ENCODE results near the gene POU5F1. TPM values are rescaled to one million over a fixed set of nuclear protein-coding genes. Genes with fewer than 3 reads are reported as not detected.

The POU5F1 gene
- total and polyA plus RNA-seq, 2 donors from 2014 or later = 7.9 to 19.9 TPM

DNA sequence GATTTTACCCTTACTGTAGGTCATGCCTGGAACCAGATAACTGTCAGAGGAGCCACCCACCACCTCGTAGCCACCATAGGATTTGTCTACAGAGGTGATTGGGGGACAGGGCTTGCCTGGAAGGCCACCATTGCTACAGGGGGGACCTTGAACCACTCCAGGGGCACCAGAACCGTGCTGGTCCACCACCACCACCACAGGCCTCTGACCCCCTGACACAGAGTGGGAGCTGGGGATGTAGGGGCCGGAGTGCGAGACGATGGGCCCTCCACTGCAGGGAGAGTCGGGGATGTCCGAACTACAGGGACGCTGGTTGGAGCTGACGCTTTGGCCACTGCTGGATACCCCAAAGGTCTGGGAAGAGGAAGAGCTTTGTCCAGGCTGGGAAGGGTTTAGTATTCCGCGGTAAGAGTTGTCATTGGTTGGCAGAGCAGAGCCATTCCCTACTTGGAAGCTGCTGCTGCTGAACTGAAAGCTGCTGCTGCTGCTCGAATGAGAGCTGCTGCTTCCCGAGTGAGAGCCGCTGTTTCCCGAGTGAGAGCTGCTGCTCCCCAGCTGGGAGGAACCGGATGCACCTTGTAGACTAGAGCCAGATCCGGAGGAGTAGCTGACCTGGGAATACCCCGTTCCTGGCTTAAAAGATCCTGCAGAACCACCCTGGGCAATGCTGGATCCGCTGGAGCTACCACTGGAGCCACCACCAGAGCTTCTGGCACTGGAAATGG is 53.7 kb downstream of the POU5F1 start:
- no peaks in the 10 kb centered on the region for H3K36me3 ChIP-seq (ENCODE audit: control insufficient read depth in 2 of 3, insufficient read depth in 3 of 3, low read length in 3 of 3)
- no peak overlapping the region for H3K27ac ChIP-seq (ENCODE audit: low read depth in 2 of 2, low read length in 2 of 2)
- DNase-seq (peak in 2 of 5 donors; percentile 12 to 48), FAIRE-seq (no peak)
- TF ChIP-seq, protein P1, sequence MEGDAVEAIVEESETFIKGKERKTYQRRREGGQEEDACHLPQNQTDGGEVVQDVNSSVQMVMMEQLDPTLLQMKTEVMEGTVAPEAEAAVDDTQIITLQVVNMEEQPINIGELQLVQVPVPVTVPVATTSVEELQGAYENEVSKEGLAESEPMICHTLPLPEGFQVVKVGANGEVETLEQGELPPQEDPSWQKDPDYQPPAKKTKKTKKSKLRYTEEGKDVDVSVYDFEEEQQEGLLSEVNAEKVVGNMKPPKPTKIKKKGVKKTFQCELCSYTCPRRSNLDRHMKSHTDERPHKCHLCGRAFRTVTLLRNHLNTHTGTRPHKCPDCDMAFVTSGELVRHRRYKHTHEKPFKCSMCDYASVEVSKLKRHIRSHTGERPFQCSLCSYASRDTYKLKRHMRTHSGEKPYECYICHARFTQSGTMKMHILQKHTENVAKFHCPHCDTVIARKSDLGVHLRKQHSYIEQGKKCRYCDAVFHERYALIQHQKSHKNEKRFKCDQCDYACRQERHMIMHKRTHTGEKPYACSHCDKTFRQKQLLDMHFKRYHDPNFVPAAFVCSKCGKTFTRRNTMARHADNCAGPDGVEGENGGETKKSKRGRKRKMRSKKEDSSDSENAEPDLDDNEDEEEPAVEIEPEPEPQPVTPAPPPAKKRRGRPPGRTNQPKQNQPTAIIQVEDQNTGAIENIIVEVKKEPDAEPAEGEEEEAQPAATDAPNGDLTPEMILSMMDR (IDR thresholded peaks at IDR 0.05; ENCODE audit: borderline replicate concordance, extremely low read depth, insufficient read depth) = no peak
- H3K9ac ChIP-seq (ENCODE audit: low read length in 3 of 3) = no peak overlapping the region
- no peaks in the 10 kb centered on the region for H3K4me1 ChIP-seq (ENCODE audit: control insufficient read depth in 2 of 3, insufficient read depth in 2 of 3, low read depth in 1 of 3, low read length in 3 of 3)
- intact Hi-C loops (cut with DNase I) = no loop called here
- H3K9me3 ChIP-seq (ENCODE audit: control insufficient read depth in 2 of 3, insufficient read depth in 1 of 3, low read length in 3 of 3) = no peaks in the 10 kb centered on the region
- no peak overlapping the region for H3K4me3 ChIP-seq (ENCODE audit: low read length in 3 of 3)
- H3K27me3 ChIP-seq (ENCODE audit: control insufficient read depth, insufficient read depth, low read length) = no peaks in the 10 kb centered on the region

DNA sequence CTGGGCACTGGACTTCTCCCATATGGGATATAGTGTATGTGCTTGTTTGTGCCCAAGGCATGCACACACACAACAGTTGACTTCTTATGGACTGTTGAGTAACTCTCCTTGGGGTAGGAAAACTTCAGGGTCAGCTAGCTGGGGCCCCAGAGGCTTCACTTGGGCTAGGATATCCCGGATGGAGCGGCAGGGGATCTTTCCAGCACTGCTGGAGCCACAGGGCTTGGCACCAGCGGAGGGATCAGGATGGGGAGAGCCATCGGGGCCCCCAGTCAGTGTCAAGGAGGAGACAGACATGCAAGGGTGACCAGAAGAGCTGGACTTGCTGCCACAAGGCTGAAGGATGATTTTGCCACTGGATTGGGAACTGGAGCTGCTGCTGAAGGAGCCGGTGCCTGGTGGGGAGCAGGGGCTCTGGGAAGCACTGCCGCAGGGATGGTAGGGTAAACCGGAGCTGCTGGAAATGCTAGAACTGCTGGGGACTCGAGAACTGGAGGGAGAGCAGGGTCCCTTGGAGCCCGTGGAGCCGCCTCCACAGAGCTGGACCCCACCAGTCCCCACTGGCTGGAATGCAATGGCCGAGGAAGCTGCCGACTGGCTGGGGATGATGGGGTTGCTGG is 54.4 kb downstream of the POU5F1 start:
- FAIRE-seq (no peak), DNase-seq (peak in 1 of 5 donors; percentile 54)
- TF ChIP-seq, protein P1 (IDR thresholded peaks at IDR 0.05; ENCODE audit: borderline replicate concordance, extremely low read depth, insufficient read depth) = no peak
- intact Hi-C loops (cut with DNase I) = no loop called here
- Histone ChIP-seq H3K27me3 (ENCODE audit: control insufficient read depth, insufficient read depth, low read length) (no peaks in the 10 kb centered on the region), H3K9me3 (ENCODE audit: control insufficient read depth in 2 of 3, insufficient read depth in 1 of 3, low read length in 3 of 3) (no peaks in the 10 kb centered on the region), H3K4me3 (ENCODE audit: low read length in 3 of 3) (no peak overlapping the region), H3K36me3 (ENCODE audit: control insufficient read depth in 2 of 3, insufficient read depth in 3 of 3, low read length in 3 of 3) (no peaks in the 10 kb centered on the region), H3K27ac (ENCODE audit: low read depth in 2 of 2, low read length in 2 of 2) (no peak overlapping the region), H3K4me1 (ENCODE audit: control insufficient read depth in 2 of 3, insufficient read depth in 2 of 3, low read depth in 1 of 3, low read length in 3 of 3) (no peaks in the 10 kb centered on the region), H3K9ac (ENCODE audit: low read length in 3 of 3) (no peak overlapping the region)

DNA sequence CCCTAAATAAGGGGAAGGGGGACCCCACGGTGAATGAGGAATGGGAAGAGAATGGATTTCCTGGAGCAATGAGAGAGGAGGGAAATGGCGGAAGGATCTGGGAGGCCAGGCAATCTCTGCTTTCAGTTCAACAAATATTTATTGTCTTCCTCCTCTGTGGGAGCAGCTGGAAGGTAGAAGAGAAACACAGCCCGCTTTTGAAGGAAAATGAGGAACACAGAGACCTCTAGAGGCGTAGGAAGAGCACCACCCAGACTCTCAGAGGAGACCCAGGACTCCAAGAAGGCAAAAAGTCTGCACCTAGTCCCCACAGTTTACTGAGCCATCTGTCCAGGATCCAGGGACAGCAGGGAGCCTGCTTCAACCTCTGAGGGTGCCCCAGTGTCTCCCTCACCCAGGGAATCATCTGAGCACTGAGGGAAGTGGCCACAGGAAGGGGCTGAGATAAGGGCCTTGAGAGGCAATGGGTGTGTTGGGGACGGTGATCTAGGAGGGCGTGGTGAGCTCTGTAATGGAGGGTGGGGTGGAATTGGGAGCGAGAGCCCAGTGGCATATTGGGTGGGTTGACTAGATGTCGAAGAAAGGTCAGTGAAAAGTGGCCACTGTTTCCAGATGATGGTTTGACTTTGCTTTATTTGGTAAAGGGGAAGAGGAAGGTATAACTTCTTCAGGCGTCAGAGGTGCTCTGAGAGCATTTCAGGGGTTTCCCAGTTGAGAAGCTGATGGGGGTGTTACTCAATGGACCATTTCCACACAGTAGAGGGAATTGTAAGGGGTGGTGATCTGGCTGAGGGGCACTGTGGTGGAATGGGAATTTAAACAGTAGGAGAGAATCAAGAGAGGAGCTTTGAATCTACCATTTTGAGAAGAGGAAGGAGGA is 55.3 kb downstream of the POU5F1 start:
- FAIRE-seq (no peak), DNase-seq (peak in 2 of 5 donors; percentile 35 to 46)
- intact Hi-C loops (cut with DNase I) = no loop called here
- H3K9me3 ChIP-seq (ENCODE audit: control insufficient read depth in 2 of 3, insufficient read depth in 1 of 3, low read length in 3 of 3) = no peaks in the 10 kb centered on the region
- no peaks in the 10 kb centered on the region for H3K36me3 ChIP-seq (ENCODE audit: control insufficient read depth in 2 of 3, insufficient read depth in 3 of 3, low read length in 3 of 3)
- no peak overlapping the region for H3K27ac ChIP-seq (ENCODE audit: low read depth in 2 of 2, low read length in 2 of 2)
- no peaks in the 10 kb centered on the region for H3K27me3 ChIP-seq (ENCODE audit: control insufficient read depth, insufficient read depth, low read length)
- H3K4me3 ChIP-seq (ENCODE audit: low read length in 3 of 3) = no peak overlapping the region
- H3K9ac ChIP-seq (ENCODE audit: low read length in 3 of 3) = no peak overlapping the region
- no peaks in the 10 kb centered on the region for H3K4me1 ChIP-seq (ENCODE audit: control insufficient read depth in 2 of 3, insufficient read depth in 2 of 3, low read depth in 1 of 3, low read length in 3 of 3)
- TF ChIP-seq, protein P1 (IDR thresholded peaks at IDR 0.05; ENCODE audit: borderline replicate concordance, extremely low read depth, insufficient read depth) = no peak

Data from kidney (tissue), 14 donors.